T follicular helper cell (primary cell): ENCODE results near the gene ARHGEF39.
A peak's percentile ranks its signal among the peaks of the same experiment; 100 is the strongest.

Experiments
- DNase-seq: peaks from one replicate; pipeline ENCODE4 v3.0.0-alpha.2; 2020; ENCODE audit warnings: low read depth

The ARHGEF39 gene

DNA sequence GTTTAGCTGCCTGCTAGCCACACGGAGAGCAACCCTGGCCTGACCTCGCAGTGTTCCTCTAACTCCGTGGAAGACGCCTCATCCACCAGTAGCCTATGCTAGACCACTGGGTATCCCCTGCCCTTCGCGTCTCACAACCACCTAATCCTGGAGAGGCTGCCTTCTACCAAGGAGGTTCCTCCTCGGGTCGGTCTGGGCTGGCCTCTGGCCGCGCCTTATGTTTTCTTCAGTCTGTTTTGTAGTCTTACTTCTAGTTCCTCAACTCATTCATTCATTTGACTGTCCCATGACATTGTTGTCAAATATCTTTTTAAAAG lies 26.3 kb upstream of the ARHGEF39 start:
- no peak for DNase-seq

DNA sequence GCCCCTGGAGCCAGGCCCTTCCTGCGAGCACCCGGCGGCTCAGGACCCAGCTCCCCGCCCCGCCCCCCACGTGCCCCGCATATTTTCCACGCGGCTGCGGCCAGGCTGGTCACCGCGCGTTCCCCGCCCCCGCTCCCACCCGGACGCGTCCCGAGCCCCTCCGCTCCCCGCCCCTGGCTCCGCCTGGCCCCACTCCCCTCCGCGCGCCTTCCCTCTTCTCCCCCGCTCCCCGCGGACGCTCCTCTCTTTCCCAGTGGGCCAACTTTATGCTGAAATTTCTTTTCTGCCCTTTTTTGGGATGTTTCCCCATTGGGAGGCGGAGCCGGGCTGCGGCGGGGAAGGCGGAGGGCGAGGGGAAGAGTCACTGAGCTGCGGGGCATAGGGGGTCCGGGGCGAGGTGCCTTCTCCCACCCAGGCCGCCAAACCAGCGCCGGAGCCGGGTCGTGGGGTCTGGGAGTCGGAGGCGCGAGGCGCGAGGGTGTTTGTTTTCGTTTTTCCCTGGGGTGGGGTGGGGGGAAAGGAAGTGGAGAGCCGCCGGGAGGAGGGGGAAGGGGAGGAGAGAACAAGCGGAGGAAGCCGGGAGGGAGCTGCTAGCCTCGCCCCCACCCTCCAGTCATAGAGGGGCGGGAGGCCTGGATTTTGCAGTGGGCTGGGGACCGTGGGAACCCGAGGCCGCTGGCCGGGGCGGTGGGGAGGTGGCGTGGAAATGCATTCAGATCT lies 25.8 kb upstream of the ARHGEF39 start:
- peak; percentile 6 for DNase-seq

DNA sequence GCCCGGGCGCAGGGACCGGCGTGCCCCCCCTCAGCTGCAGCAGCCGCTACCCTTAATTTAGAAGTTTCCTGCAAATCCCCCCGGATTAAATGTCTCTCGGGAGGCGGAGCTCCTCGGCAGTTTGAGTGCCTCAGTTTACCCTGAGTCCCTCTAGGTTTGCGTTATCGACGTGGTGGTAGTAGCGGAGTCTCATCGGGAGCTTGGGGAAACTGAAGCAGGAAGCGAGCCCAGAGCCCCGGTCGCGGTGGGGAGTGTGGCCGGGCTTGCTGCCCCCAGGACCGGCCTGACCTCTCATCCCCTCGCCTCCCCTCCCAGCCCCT lies 25.3 kb upstream of the ARHGEF39 start:
- no peak for DNase-seq

DNA sequence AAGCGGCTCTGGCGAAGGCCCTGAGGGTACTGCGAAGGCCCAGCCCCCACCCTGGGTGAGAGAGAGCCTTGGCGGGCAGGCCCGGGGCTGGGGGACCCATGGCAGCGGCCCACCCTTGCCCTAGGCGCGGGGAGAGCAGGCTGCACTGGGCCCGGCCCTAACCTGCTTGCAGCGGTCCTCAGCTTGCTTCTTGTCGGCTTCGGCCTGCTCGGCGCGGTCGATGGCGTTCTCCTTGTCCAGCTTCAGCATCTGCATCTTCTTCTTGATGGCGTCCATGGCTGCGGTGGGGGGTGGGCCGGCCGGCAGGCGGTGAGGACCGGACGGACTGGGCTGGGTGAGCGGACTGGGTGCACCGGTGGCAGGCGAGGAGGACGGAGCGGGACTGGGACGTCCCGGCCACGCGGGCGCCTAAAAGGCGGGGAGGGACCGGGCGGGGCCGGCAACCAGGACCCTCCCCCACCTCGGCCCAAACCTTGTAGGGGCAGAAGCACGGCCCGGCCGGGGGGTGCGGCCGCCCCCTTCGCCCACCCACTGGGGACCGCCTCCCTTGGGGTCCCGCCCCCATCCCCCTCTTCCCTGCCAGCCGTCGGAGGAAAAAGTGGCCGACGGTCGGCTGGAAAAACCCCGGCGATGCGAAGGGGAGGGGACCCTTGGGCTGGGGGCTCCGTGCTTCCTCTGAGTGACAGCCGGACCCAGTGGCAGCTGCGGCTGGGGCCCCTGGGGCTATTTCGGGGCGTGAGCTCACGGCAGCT lies 24.7 kb upstream of the ARHGEF39 start, which contains the start of gene TPM2:
TSS of gene TPM2 (minus strand) at position 384 of the 752 bp plus-strand sequence. CDS start at position 276, 108 bp downstream.
- no peak for DNase-seq

DNA sequence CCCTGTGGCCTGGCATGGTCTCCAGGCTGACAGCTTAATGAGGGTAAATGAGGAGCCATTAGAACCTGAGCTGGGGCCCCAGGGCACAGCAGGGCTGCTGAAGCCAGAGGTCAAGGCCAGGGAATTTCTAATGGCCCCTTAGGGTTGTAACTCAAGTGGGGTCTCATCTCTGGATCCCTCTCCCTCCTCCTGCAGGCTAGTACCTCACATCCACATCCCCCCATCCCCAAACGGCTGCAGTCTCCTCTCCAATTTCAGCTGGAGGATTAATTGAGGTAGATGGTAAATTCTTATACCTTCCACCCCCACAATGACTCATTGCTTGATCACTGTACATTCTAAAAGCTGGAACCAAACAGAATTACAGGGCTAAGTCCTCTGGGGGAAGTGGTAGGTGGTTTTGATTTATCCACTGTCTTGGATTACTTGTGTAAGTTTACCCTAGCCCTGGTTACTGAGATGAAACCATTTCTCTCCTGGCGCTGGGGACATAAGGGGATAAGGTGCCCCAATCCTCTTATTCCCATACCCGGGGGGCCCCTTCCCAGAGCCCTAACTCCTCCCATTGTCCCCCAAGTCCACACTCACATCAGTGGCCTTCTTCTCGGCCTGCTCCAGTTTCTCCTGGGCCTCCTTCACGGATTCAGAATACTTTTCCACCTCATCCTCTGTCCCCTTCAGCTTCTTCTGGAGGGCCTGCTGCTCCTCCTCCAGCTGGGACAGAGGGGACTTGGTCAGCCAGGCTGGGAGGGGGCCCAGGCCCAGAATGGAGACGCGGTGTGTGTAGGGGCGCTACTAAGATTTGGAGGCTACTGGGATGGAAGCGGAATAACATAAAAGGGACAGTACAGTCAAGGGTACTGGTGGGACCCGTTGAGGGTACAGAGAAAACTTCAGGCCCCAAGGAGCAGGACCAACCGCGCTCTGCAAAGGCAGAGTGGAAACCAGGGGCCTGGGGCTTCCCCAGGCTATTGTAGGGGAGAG lies 23.9 kb upstream of the ARHGEF39 start:
- no peak for DNase-seq

DNA sequence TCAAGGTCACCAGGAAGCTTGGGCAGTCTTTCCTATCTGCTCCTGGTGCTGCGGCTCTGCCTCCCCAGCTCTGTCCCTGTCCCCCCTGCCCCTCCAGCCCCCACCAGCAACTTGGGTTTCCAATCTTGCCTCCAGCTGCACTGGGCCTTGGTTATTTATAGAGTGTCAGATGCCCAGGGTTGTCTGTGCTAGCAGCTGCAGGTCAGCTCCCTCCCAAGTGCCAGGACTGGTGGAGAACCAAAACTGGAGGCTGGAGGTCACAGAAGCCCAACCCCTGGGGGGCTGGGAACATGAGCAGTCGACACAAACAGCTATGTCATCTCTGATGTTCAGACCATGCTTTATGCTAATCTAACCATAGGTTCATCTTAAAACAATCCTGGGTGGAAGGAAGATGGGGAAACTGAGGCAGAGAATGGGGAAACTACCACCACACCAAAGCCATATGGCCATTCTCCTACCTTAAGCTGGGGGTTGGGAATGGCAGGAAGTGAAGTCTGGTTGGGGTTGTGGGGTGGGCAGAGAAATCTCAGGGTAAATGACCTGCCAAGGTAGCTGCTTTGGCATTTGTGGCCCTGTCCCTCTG lies 23.1 kb upstream of the ARHGEF39 start:
- no peak for DNase-seq

DNA sequence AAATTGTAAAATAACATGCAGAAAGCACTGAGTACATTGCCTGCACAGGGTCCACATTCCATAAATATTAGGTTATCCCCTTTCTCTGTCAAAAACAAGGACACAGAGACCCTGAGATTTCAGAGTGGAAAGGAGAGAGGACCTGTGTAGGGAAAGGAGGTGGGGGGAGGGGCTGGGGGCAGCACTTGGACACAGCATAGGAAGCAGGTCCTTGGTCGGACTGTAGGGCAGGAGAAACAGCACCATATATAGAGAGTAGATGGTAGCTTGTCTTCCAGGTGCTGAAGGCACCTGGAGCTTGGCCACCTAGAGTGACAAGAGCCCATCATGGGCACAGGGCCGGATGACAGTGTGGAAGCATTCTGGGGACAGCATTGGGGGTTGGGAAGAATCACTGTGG lies 22.3 kb upstream of the ARHGEF39 start:
- DNase-seq, result no peak

DNA sequence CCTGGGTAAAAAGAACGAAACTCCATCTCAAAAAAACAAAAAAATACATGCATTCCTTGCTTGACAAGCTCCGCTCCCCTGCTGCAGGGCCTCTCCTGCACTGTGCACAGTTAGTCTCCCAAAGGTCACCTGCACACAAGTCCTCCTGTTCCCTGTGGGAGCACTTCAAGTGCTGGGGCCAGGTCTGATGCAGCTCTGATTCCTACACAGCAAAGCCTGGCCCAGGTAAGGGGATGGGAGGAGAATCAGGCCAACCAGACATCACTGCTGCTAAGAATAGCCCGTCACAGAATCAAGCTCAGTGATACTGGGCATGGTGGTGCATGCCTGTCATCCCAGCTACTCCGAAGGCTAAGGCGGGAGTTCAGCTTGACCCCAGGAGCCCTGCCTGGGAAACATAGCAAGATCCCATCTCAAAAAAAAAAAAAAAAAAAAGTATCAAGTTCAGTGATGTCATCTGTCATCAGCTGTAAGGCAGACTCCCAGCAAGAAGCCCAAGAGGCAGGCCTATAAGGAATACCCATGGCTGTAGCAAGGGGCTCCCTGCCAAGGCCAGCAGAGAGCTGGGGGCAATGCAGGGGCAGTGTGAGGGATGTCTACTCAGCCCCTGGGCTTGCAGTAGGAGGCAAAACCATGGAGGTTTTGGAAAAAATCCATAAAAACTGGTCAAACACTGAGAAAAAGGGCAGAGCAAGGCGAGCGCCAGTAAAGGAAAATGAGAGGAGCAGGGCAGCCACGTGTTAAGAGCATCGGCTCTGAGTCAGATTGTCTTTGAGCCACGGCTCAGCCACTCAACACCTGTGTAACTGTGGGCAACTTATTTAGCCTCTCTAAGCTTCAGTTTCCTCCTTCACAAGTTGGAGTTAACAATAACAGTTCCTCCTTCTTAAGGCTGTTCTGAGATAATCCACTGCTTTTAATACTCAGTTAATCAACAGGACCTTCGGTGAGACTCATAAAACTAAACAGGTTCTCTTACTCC lies 21.5 kb upstream of the ARHGEF39 start:
- DNase-seq, result no peak

DNA sequence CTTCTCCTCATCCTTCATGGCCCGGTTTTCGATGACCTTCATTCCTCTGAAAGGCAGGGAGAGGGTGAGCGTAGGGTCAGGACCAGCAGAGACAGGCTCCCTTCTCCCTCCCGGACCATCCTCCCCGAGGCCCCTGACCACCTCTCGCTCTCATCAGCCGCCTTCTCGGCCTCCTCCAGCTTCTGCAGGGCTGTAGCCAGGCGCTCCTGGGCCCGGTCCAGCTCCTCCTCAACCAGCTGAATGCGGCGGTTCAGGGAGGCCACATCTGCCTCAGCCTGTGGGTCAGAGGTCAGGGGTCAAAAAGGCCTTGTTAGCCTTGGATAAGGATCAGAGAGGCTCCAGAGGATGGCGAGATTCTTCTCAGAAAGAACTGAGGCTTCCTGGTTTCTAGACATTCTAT lies 20.5 kb upstream of the ARHGEF39 start:
- no peak for DNase-seq

DNA sequence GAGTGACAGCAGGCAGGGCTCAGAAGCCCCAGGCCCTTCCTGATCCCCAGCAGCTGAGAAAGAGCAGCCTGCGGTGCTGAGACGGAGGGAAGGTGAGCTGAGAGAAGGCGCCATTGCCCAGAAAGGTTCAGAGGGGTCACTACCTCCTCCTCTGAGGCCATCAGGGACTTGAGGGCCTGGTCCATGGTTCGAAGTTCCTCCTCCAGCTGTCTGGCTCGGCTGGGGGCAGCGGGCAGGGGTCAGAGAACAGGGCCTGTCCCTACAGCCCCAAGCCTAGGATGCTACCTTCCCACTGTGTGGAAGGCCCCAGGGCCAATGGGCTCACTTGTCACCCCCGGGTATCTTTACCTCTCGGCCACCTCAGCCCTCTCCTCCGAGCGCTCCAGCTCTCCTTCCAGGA lies 19.9 kb upstream of the ARHGEF39 start:
- no peak for DNase-seq

DNA sequence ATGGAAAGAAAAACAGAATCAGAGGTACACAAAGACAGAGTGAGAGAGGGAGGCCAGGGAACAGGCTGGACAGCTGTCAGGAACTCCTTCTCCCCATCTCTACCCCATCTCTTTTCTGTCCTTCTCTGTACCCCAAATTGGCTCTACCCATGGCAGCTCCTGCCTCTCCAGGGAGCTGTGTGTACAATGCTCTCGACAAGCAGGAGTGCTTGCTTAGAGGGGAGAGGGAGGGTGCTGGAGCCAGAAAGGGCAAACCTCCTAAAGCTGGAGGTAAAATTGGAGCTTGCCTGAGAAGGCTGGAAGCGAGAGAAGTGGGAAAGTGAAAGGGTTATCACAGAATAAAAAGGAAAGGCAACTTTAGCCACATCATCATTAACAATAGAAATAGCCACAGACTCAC lies 18.3 kb upstream of the ARHGEF39 start:
- no peak for DNase-seq

DNA sequence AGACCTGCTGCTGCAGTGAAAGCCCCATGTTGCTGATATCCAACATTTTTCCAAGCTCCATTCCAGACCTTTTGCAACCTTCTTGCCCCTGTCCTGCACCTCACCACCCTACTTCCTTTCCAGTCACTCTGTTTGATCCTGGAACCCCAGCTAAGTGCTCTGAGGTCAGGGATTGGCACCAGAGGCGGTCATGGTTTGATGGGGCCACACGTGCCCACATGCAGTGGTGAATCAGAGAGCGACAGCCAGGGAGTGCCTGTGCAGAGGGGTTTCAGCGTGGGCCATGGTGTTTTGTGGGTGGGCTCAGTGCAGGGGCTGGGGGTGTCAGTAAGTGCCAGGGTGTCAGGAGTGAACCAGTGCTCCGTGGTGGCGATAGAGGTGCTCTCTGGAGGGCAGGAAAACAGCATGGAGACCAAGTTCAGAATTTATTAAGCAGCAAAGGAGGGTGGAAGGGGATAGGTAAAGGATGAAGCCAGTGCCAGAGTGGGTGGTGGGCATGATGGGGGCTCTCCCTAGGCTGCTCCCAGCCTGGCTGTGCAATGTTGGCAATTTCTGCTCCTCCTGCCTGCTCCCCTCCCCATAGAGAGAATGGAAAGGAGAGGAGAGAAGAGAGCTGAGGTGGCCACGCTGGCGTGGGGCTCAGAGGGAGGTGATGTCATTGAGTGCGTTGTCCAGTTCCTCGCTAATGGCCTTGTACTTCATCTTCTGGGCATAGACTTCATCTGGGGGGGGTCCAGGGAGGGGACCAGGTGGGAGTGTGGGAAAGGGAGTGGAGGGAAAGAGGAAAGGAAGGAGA lies 17.7 kb upstream of the ARHGEF39 start:
- DNase-seq, result no peak

DNA sequence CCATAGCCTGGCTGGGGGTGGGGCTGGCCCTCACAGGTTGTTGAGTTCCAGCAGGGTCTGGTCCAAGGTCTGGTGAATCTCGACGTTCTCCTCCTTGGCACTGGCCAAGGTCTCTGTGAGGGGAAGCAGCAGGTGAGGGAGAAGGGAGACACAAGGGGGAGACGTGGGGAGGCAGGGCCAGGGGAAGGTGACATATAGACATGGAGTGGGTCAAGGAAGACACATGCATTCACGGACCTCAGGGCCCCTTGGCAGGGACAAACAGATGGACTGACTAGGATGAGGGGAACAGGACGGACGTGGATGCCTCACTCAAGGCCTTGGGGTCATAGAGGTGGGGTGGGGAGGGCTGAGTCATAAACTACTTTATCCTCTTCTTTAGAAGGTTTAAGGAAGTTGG lies 17.1 kb upstream of the ARHGEF39 start:
- DNase-seq, result no peak

DNA sequence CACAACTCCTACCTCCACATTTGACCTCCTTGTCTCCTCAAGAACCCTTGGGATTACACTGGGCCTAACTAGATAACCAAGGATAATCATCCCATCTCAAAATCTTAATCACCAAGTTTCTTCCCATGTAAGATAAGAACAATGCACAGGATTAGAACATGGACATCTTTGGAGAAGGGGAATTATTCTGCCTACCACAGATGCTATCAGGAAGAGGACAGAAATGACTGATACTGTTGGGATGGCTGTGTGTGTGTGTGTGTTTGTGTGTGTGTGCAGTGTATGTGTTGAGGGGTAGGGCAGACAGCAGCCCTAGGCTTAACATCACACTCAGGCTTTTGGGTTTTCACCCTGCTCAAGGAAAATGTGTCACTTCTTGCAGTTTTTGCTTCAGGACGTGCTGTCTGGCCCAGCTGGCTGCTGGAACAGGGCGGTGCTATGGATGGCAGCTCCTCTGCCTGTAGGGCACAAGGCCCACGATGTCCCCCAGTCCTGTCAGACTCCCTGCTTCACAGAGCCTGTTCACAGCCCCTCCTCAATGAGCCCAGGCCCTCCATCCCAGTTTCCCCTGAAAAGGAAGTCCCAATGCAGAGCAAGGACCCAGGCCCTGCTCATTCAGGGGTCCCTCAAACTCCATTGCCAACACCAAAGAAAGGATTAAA lies 16.5 kb upstream of the ARHGEF39 start:
- no peak for DNase-seq

DNA sequence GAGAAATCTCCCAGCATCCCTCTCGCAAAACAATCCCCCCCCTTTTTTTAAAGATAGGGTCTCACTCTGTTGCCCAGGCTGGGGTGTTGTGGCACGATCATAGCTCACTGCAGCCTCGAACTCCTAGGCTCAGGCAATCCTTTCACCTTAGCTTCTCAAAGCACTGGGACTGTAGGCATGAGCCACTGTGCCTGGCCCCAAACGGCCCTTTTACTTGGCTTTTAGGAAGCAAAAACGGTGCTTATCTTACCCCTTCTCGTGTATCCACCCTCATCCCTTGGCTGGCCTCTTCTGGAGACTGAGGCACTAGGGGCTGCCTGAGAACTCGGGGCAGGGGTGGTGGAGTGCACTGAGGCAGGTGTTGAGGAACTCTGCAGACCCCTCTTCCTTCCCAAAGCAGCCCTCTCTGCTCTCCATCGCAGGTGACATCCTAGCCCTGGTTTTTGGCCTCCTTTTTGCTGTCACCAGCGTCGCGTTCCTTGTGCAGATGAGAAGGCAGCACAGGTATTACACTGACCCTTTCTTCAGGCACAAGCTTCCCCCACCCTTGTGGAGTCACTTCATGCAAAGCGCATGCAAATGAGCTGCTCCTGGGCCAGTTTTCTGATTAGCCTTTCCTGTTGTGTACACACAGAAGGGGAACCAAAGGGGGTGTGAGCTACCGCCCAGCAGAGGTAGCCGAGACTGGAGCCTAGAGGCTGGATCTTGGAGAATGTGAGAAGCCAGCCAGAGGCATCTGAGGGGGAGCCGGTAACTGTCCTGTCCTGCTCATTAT lies 15.5 kb upstream of the ARHGEF39 start:
- no peak for DNase-seq

DNA sequence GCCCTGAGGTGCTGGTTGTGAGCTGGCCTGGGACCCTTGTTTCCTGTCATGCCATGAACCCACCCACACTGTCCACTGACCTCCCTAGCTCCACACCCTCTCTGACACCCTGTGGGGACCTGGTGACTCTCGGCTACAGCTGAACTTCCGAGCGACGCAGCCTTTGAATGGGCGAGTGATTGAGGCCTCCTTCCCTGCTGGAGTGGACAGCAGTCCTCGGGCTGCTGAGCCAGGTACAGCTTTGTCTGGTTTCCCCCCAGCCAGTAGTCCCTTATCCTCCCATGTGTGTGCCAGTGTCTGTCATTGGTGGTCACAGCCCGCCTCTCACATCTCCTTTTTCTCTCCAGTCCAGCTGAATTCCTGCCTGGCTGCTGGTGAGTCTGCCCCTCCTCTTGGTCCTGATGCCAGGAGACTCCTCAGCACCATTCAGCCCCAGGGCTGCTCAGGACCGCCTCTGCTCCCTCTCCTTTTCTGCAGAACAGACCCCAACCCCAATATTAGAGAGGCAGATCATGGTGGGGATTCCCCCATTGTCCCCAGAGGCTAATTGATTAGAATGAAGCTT lies 14.9 kb upstream of the ARHGEF39 start:
- DNase-seq, result no peak

DNA sequence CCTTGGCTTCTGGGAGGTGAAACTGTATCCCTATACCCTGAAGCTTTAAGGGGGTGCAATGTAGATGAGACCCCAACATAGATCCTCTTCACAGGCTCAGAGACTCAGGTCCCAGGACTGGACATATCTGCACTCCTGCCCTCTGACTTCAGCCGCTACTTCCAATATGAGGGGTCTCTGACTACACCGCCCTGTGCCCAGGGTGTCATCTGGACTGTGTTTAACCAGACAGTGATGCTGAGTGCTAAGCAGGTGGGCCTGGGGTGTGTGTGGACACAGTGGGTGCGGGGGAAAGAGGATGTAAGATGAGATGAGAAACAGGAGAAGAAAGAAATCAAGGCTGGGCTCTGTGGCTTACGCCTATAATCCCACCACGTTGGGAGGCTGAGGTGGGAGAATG lies 14.1 kb upstream of the ARHGEF39 start:
- no peak for DNase-seq

DNA sequence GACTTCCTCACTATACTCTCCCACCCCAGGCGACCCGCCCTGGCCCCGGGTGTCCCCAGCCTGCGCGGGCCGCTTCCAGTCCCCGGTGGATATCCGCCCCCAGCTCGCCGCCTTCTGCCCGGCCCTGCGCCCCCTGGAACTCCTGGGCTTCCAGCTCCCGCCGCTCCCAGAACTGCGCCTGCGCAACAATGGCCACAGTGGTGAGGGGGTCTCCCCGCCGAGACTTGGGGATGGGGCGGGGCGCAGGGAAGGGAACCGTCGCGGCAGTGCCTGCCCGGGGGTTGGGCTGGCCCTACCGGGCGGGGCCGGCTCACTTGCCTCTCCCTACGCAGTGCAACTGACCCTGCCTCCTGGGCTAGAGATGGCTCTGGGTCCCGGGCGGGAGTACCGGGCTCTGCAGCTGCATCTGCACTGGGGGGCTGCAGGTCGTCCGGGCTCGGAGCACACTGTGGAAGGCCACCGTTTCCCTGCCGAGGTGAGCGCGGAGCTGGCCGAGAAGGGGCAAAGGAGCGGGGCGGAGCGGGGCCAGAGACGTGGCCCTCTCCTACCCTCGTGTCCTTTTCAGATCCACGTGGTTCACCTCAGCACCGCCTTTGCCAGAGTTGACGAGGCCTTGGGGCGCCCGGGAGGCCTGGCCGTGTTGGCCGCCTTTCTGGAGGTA lies 10.9 kb upstream of the ARHGEF39 start:
- DNase-seq, result no peak
